Heart left ventricle (tissue), 16 donors: ENCODE measurements around the gene RGS12. TPM values are rescaled to one million over a fixed set of nuclear protein-coding genes. Genes with fewer than 3 reads are reported as not detected.

ENCODE experiments used
- ATAC-seq, 4 donors: fragments of 200-7000 bp; cut with Tn5 transposase; one replicate each; pipeline ENCODE4 v1.9.1; 2020 to 2022; ENCODE audit warnings: moderate library complexity in 4 of 4, mild to moderate bottlenecking in 3 of 4, moderate number of reproducible peaks in 1 of 4
- DNase-seq, 5 donors: peaks; one replicate each; pipeline ENCODE4 v3.0.0-alpha.2; 2020
- H3K27ac ChIP-seq, 12 donors: fragments of 200-600 bp; sonication (generic) in 4 of 12; one replicate each; pipeline versions ENCODE4 v1.5.0 to v1.8.0; 2016 to 2022; ENCODE audit warnings: mild to moderate bottlenecking in 2 of 12
- H3K27me3 ChIP-seq, 9 donors: fragments of 200-600 bp; sonication (generic) in 2 of 9; one replicate each; pipeline versions ENCODE4 v1.5.1 to v1.8.0; 2016 to 2022; ENCODE audit warnings: mild to moderate bottlenecking in 3 of 9
- H3K36me3 ChIP-seq, 9 donors: fragments of 200-600 bp; sonication (generic) in 2 of 9; one replicate each; pipeline versions ENCODE4 v1.5.0 to v1.8.0; 2018 to 2022; ENCODE audit warnings: mild to moderate bottlenecking in 2 of 9
- H3K4me1 ChIP-seq, 12 donors: fragments of 200-600 bp; sonication (generic) in 4 of 12; one replicate each; pipeline versions ENCODE4 v1.5.0 to v1.8.0; 2016 to 2022; ENCODE audit warnings: mild to moderate bottlenecking in 3 of 12
- H3K4me3 ChIP-seq, 12 donors: fragments of 200-600 bp; sonication (generic) in 4 of 12; one replicate each; pipeline versions ENCODE4 v1.5.0 to v1.8.0; 2017 to 2022; ENCODE audit warnings: mild to moderate bottlenecking in 9 of 12, moderate library complexity in 4 of 12
- H3K9me3 ChIP-seq, 12 donors: fragments of 200-600 bp; sonication (generic) in 4 of 12; one replicate each; pipeline versions ENCODE4 v1.5.0 to v1.8.0; 2016 to 2022; ENCODE audit warnings: mild to moderate bottlenecking in 1 of 12
- POLR2A ChIP-seq, 2 donors: fragments of 450-650 bp; IDR thresholded peaks; one replicate each; pipeline ENCODE4 v1.6.1; 2017; ENCODE audit warnings: antibody characterized with exemption in 2 of 2, mild to moderate bottlenecking in 2 of 2, moderate library complexity in 2 of 2
- WGBS, 4 donors: extraction: QIAGEN DNeasy Blood & Tissue Kit in 2 of 4; methylation state at CpG; one replicate each; pipeline versions ENCODE4 v1.1.5 to v1.1.7; 2013 to 2018; 5-methylcytosine and 5-hydroxymethylcytosine counted together
- intact Hi-C, 10 donors: fragments of 100-400 bp; cut with DNase I; formaldehyde crosslinking; loops; one replicate each; pipeline versions ENCODE4 v1.11.1 to v1.14.2; 2022
- polyA plus RNA-seq, 2 donors: library from polyadenylated mRNA; stranded (reverse); fragments of 200-250 nt; gene quantifications; one replicate each; pipeline ENCODE4 v1.2.3, GENCODE V29; 2013
- total RNA-seq, 9 donors: library from RNA; depleted of rRNA in 2 of 9; stranded (reverse); fragments of >200 nt in 2 of 9; fragmentation: NEBNext Ultra II Directional in 3 of 9; extraction: Animal tissue kit (Norgen Biotek cat#: 25700) in 3 of 9; gene quantifications; one replicate each; pipeline versions ENCODE4 v1.1.0 to v1.2.4, GENCODE V29; 2016 to 2023
- TF ChIP-seq, protein P1 (sequence below), 12 donors: fragments of 200-600 bp; sonication (generic) in 4 of 12; IDR thresholded peaks; one replicate each; pipeline versions ENCODE4 v1.5.0 to v1.8.0; 2018 to 2022; ENCODE audit warnings: antibody characterized with exemption in 12 of 12, mild to moderate bottlenecking in 5 of 12
- donor health status: ischemic (EF 13 %, LVEDD 7.1; RV severe dilation, severe dysfunction).
- donor health status: healthy with polysubstance abuse.
- donor health status: DM: no; HTN: yes; CAD: no.
- donor health status: DM: no; HTN: no; CAD: no.
- donor health status: ischemic (EF 25% LVEDD 6.9; RV normal size, moderate dysfunction).
- donor health status: ischemic (EF 25% LVEDD 5.7; RV mildly dilated, moderate dysfunction).
- donor health status: healthy.
- donor health status: DM: yes; HTN: yes; CAD: no.
- donor health status: ischemic (EF 35%, LVEDD 5.7; RV mildly dilated, moderate dysfunction).
- donor health status: nonischemic (EF 11% LVEDD 7.7; RV severe dilation, severe dysfunction).
- donor health status: DM: yes; HTN: yes; CAD: no.
- donor health status: PGD.
- donor health status: ischemic (EF 29% LVEDD 5.4; RV normal size, mild dysfunction).
- donor health status: nonischemic (EF 23%, LVEDD 6.1; RV moderate dilation, normal function).

The RGS12 gene
- total and polyA plus RNA-seq, 11 donors = 8.4 to 18.4 (median 13.9) TPM

DNA sequence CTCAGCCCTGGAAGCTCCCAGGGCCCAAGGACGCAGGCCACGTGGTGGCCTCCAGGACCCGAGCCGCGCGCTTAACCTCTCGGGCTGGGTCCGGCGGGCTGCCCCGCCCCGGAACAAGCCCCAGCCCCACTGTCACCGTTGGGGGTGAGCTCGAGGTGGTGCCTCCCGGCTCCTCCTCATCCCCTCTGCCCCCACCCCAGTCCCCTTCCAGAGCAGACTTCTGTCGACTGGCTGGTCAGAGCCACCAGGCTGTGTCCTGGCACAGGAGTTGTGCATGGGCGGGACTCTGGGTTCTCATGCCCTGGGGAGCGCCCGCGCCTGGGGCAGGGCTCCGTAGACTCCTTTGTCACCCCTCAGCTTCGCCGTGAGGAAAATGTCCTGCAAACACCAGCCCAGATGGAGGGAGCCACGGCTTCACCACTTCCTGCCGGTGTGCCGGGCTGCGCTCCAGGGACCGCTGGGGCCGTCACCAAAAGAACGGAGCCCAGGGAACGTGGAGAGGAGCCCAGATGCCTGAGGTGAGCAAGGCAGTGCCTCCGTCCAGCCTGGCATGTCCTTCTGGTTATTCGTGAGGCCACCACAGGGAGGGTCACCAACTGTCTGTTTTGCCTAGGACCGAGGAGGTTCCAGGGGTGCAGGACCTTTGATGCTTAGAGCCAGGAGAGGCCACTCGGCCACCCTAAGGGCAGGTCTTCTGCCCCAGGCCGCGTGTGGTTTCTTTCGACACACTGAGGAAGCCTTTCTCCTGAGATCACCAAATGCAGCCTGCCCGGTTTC lies 7.1 kb upstream of the RGS12 start:
- DNase-seq (peak in 2 of 5 donors; percentile 19 to 66), ATAC-seq (no peak)
- Histone ChIP-seq H3K36me3 (no peaks in the 10 kb centered on the region), H3K27ac (no peak overlapping the region), H3K4me1 (peaks cover 0 to 28% (median 8%) of the 10 kb centered on the region in 12 donors), H3K4me3 (no peak overlapping the region), H3K9me3 (peaks cover 0 to 10% (median 3%) of the 10 kb centered on the region in 12 donors), H3K27me3 (peaks cover 0 to 7% (median 0%) of the 10 kb centered on the region in 9 donors)
- intact Hi-C loops = no loop called here
- 71 to 80% (median 79%) methylated on average over 13 to 38 of the region's 38 CpGs for WGBS, 4 donors
- TF ChIP-seq, protein P1, sequence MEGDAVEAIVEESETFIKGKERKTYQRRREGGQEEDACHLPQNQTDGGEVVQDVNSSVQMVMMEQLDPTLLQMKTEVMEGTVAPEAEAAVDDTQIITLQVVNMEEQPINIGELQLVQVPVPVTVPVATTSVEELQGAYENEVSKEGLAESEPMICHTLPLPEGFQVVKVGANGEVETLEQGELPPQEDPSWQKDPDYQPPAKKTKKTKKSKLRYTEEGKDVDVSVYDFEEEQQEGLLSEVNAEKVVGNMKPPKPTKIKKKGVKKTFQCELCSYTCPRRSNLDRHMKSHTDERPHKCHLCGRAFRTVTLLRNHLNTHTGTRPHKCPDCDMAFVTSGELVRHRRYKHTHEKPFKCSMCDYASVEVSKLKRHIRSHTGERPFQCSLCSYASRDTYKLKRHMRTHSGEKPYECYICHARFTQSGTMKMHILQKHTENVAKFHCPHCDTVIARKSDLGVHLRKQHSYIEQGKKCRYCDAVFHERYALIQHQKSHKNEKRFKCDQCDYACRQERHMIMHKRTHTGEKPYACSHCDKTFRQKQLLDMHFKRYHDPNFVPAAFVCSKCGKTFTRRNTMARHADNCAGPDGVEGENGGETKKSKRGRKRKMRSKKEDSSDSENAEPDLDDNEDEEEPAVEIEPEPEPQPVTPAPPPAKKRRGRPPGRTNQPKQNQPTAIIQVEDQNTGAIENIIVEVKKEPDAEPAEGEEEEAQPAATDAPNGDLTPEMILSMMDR (IDR thresholded peaks at IDR 0.05) = no peak
- no peak for TF ChIP-seq POLR2A (IDR thresholded peaks at IDR 0.05)

- DNase-seq = peak in 2 of 5 donors; percentile 11 to 42
- Histone ChIP-seq H3K9me3 (peaks cover 0 to 6% (median under 1%) of the 10 kb centered on the region in 12 donors), H3K4me3 (no peak overlapping the region), H3K27ac (no peak overlapping the region), H3K36me3 (no peaks in the 10 kb centered on the region), H3K27me3 (peaks cover 0 to 7% (median 0%) of the 10 kb centered on the region in 9 donors), H3K4me1 (peaks cover 0 to 36% (median 15%) of the 10 kb centered on the region in 12 donors)
- ATAC-seq = no peak
- WGBS, 4 donors = 82% methylated on average over 32 of the region's 32 CpGs
- TF ChIP-seq, protein P1 (IDR thresholded peaks at IDR 0.05) = no peak
- no peak for TF ChIP-seq POLR2A (IDR thresholded peaks at IDR 0.05)
- intact Hi-C loops = no loop called here
These were observed 6.3 kb upstream of the RGS12 start for GRCh38 chr4:3286335-3287175.

DNA sequence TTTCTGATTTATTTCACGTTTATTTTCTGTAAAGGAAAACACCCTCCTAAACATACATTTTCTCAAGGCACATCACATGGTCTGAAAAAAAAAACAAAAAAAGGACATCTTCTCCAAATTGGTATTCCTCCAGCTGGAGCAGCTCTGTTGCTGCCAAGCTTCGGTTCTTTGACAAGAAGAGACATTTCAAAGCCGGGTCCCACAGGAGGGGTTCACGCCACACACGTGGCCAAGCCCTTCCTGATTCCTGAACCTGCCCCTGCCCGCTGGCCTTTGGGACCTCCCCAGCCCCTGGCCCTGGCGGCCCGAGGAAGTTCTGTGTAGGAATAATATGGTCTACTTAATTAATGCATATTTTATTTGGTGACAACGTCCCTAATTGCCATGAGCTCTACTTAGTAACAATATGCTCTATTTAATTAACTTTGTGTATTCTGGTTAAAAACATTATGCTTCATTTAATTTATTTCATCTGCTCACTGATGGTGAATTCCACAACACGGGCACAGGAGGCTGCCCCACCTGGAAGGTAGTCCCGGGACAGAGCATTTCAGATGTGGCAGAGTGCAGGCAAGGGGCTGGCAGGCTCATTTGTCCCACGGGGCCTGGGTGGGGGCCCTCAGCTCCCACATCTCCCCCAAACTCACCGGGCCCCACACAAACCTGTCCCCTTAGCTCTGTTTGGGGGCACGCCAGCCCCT lies 5.4 kb upstream of the RGS12 start:
- TF ChIP-seq, protein P1 (IDR thresholded peaks at IDR 0.05) = no peak
- TF ChIP-seq POLR2A (IDR thresholded peaks at IDR 0.05) = no peak
- H3K27ac ChIP-seq = peak overlapping the region in 3 of 12 donors; percentile 18 to 54 (median 43)
- no peaks in the 10 kb centered on the region for H3K36me3 ChIP-seq
- DNase-seq (peak in 2 of 5 donors; percentile 7 to 51), ATAC-seq (no peak)
- intact Hi-C loops = no loop called here
- WGBS, 4 donors = 53 to 65% (median 56%) methylated on average over 14 of the region's 14 CpGs
- no peak overlapping the region for H3K4me3 ChIP-seq
- no peaks in the 10 kb centered on the region for H3K9me3 ChIP-seq
- H3K4me1 ChIP-seq = peaks cover 0 to 40% (median 20%) of the 10 kb centered on the region in 12 donors
- H3K27me3 ChIP-seq = peaks cover 0 to 7% (median 0%) of the 10 kb centered on the region in 9 donors
